ENCODE measurements around the gene TSPAN15.

- TF ChIP-seq EZH2phosphoT487 (IDR thresholded peaks at IDR 0.05; ENCODE audit: insufficient read depth, low read depth), result no peak
- no peak for TF ChIP-seq EZH2 (IDR thresholded peaks at IDR 0.05; ENCODE audit: insufficient read depth, poor library complexity, severe bottlenecking)
Measured at GRCh38 chr10:69403066-69403465, 48.2 kb upstream of the TSPAN15 start.

Measured in GM23248 (cell line).